Activated CD4-positive, alpha-beta T cell treated with anti-CD3 and anti-CD28 coated beads for 4 hours (primary cell): Measurements from ENCODE around the gene ZDHHC7.
A peak's percentile ranks its signal among the peaks of the same experiment; 100 is the strongest.

Source experiments
- DNase-seq, 2 donors: peaks; one replicate each; pipeline ENCODE4 v3.0.0-alpha.2; 2020

The ZDHHC7 gene

GRCh38 chr16:84992717-84993075 lies 18.6 kb downstream of the ZDHHC7 start:
- DNase-seq: no peak

- no peak for DNase-seq
Measured at GRCh38 chr16:84990782-84991181, 20.6 kb downstream of the ZDHHC7 start.

- DNase-seq: no peak
Measured at GRCh38 chr16:84989749-84990620, 21.4 kb downstream of the ZDHHC7 start.

GRCh38 chr16:84988328-84989080 lies 22.8 kb downstream of the ZDHHC7 start:
- DNase-seq: no peak

GRCh38 chr16:84986879-84987278 lies 24.5 kb downstream of the ZDHHC7 start:
- DNase-seq: no peak

GRCh38 chr16:84986102-84986501 lies 25.2 kb downstream of the ZDHHC7 start:
- peak; percentile 20 to 41 for DNase-seq

- no peak for DNase-seq
Measured at GRCh38 chr16:84985079-84986065, 26.0 kb downstream of the ZDHHC7 start.

- no peak for DNase-seq
Measured at GRCh38 chr16:84982434-84982833, 28.9 kb downstream of the ZDHHC7 start.

- no peak for DNase-seq
Measured at GRCh38 chr16:84979516-84979915, 31.8 kb downstream of the ZDHHC7 start.

- no peak for DNase-seq
Measured at GRCh38 chr16:84976644-84977400, 34.5 kb downstream of the ZDHHC7 start.

GRCh38 chr16:84975522-84975921 lies 35.8 kb downstream of the ZDHHC7 start:
- DNase-seq: no peak

GRCh38 chr16:84975066-84975465 lies 36.3 kb downstream of the ZDHHC7 start:
- no peak for DNase-seq

- no peak for DNase-seq
Measured at GRCh38 chr16:84973776-84974523, 37.4 kb downstream of the ZDHHC7 start.

GRCh38 chr16:84973236-84973635 lies 38.1 kb downstream of the ZDHHC7 start:
- DNase-seq: no peak

GRCh38 chr16:84970447-84971127 lies 40.7 kb downstream of the ZDHHC7 start:
- peak; percentile 75 to 76 for DNase-seq

GRCh38 chr16:84967828-84968227 lies 43.5 kb downstream of the ZDHHC7 start:
- DNase-seq: no peak

- DNase-seq: no peak
Measured at GRCh38 chr16:84965428-84966415, 45.6 kb downstream of the ZDHHC7 start.

GRCh38 chr16:84964386-84965128 lies 46.8 kb downstream of the ZDHHC7 start:
- DNase-seq: no peak

- DNase-seq: no peak
Measured at GRCh38 chr16:84963066-84963465, 48.3 kb downstream of the ZDHHC7 start.
